Measurements from ENCODE around the gene EMILIN1. TPM values are rescaled to one million over a fixed set of nuclear protein-coding genes. Genes with fewer than 3 reads are reported as not detected.
"Not testable (repeated sequence)": the region's sequence is repeated elsewhere in the genome, so short reads cannot be mapped to it uniquely, and the experiment has no call there.

The EMILIN1 gene
- total and polyA plus RNA-seq, 4 donors = 50.0 to 249 (median 190) TPM

DNA sequence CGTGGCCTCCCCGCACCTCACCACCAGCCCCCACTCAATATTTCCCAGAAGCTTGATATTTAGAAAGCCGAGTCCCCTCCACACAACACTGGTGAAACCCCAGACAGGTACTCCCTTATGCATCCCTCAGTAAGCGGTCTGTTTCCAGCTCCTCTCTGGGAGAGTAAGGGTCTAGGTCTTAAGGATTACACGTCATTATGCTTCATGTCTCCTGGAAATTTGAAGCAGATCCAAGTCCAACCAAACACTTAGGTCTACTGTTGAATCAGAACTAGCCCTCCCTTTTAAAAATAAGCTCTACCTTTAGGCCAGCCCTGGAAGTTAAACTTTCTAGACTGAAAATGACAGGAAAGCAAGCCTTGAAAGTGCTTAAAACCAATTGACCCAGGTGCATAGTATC lies 5.5 kb upstream of the EMILIN1 start:
- intact Hi-C loops (cut with DNase I) = no loop called here
- H3K4me3 ChIP-seq (ENCODE audit: low read length in 2 of 2) = no peak overlapping the region
- WGBS, 2 donors = 25 to 26% methylated on average over 5 of the region's 5 CpGs

GRCh38 chr2:27073782-27074181 lies 4.6 kb upstream of the EMILIN1 start:
- no peaks in the 10 kb centered on the region for H3K4me1 ChIP-seq (ENCODE audit: control insufficient read depth in 1 of 2, insufficient read depth in 2 of 2, low read length in 2 of 2)

More for the DNA sequence above, 5.5 kb upstream of the EMILIN1 start:
- H3K36me3 ChIP-seq (ENCODE audit: control insufficient read depth in 1 of 2, insufficient read depth in 2 of 2, low read length in 1 of 2) = no peaks in the 10 kb centered on the region
- DNase-seq (peak in 1 of 2 donors; percentile 31), ATAC-seq (ENCODE audit: low FRiP score) (no peak)
- no peaks in the 10 kb centered on the region for H3K4me1 ChIP-seq (ENCODE audit: control insufficient read depth in 1 of 2, insufficient read depth in 2 of 2, low read length in 2 of 2)
- H3K9me3 ChIP-seq (ENCODE audit: control insufficient read depth, low read length) = no peaks in the 10 kb centered on the region
- H3K27me3 ChIP-seq (ENCODE audit: control insufficient read depth in 1 of 2, insufficient read depth in 2 of 2, low read length in 1 of 2) = no peaks in the 10 kb centered on the region
- peak overlapping the region; percentile 30 to 83 for H3K27ac ChIP-seq (ENCODE audit: low read depth in 1 of 2, low read length in 2 of 2)

DNA sequence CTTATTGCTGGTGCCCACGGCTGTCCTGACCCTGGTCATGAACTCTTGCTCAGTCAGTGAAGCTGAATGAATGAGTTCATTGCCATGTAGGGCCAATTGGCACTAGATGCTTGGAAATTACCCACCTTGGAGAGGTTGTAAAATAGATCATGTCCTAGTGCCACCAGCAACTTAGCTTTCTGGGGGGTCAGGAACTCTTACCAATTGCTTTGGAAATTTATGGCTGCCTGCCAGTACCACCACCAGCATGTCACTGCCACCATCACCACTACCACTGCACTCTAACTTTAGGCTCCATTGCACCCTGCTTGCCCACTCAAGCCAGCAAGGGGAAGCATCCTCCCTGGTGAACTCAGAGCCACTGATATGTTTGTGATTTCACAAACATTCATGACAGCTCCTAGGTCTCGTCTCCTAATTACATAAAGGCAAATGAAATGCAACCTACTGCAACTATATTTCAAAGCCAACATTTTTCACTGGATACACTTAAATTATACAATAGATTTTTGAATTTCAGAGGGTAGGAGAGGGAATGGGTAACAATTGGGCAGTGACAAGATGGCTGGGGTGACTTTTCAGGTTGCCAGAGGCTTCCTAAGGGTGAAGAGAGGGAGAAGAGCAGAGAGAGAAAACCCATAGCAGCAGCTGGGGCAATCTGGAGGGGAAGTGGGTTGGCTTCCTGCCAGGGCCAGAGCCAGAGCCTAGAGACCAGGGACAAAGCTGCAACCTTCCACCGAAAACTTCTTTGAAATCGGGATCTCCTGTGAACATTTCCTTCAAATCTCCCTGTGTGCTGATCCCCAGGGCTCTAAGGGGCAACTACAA lies 3.5 kb upstream of the EMILIN1 start:
- H3K27me3 ChIP-seq (ENCODE audit: control insufficient read depth in 1 of 2, insufficient read depth in 2 of 2, low read length in 1 of 2) = no peaks in the 10 kb centered on the region
- WGBS, 2 donors = 38 to 54% methylated on average over 4 of the region's 4 CpGs
- intact Hi-C loops (cut with DNase I) = loop anchor here in 1 of 2 donors (5.0 kb wide), 1 partner anchor 33 kb away; no protein-coding TSS in a partner anchor

More at GRCh38 chr2:27073782-27074181, 4.6 kb upstream of the EMILIN1 start:
- Histone ChIP-seq H3K4me3 (ENCODE audit: low read length in 2 of 2) (no peak overlapping the region), H3K27me3 (ENCODE audit: control insufficient read depth in 1 of 2, insufficient read depth in 2 of 2, low read length in 1 of 2) (no peaks in the 10 kb centered on the region), H3K9me3 (ENCODE audit: control insufficient read depth, low read length) (no peaks in the 10 kb centered on the region), H3K36me3 (ENCODE audit: control insufficient read depth in 1 of 2, insufficient read depth in 2 of 2, low read length in 1 of 2) (no peaks in the 10 kb centered on the region), H3K27ac (ENCODE audit: low read depth in 1 of 2, low read length in 2 of 2) (peak overlapping the region in 1 of 2 donors; percentile 49)
- DNase-seq (no peak), ATAC-seq (ENCODE audit: low FRiP score) (no peak)
- WGBS, 2 donors = 5 to 10% methylated on average over 2 of the region's 2 CpGs
- intact Hi-C loops (cut with DNase I) = no loop called here

DNA sequence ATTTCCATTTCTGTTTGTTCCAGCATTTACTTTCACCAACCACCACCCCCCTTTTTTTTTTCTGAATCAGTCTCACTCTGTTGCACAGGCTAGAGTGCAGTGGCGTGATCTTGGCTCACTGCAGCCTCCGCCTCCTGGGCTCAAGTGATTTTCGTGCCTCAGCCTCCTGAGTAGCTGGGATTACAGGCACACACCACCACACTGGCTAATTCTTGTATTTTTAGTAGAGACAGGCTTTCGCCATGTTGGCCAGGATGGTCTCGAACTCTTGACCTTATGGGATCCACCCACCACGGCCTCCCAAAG lies 2.9 kb upstream of the EMILIN1 start:
- ATAC-seq (ENCODE audit: low FRiP score) = not testable (repeated sequence)
- intact Hi-C loops (cut with DNase I) = loop anchor here in 1 of 2 donors (5.0 kb wide), 1 partner anchor 33 kb away; no protein-coding TSS in a partner anchor
- WGBS, 2 donors = 83 to 86% methylated on average over 6 of the region's 6 CpGs

More for the DNA sequence above, 3.5 kb upstream of the EMILIN1 start:
- H3K9me3 ChIP-seq (ENCODE audit: control insufficient read depth, low read length) = no peaks in the 10 kb centered on the region
- no peaks in the 10 kb centered on the region for H3K36me3 ChIP-seq (ENCODE audit: control insufficient read depth in 1 of 2, insufficient read depth in 2 of 2, low read length in 1 of 2)
- no peak overlapping the region for H3K4me3 ChIP-seq (ENCODE audit: low read length in 2 of 2)
- DNase-seq = peak in 1 of 2 donors; percentile 76
- H3K27ac ChIP-seq (ENCODE audit: low read depth in 1 of 2, low read length in 2 of 2) = peak overlapping the region in 1 of 2 donors; percentile 19
- H3K4me1 ChIP-seq (ENCODE audit: control insufficient read depth in 1 of 2, insufficient read depth in 2 of 2, low read length in 2 of 2) = no peaks in the 10 kb centered on the region
- ATAC-seq (ENCODE audit: low FRiP score) = no peak

GRCh38 chr2:27076323-27076722 lies 2.1 kb upstream of the EMILIN1 start:
- no peaks in the 10 kb centered on the region for H3K4me1 ChIP-seq (ENCODE audit: control insufficient read depth in 1 of 2, insufficient read depth in 2 of 2, low read length in 2 of 2)
- no peak for DNase-seq
- H3K36me3 ChIP-seq (ENCODE audit: control insufficient read depth in 1 of 2, insufficient read depth in 2 of 2, low read length in 1 of 2) = no peaks in the 10 kb centered on the region
- no peak overlapping the region for H3K27ac ChIP-seq (ENCODE audit: low read depth in 1 of 2, low read length in 2 of 2)
- intact Hi-C loops (cut with DNase I) = loop anchor here in 1 of 2 donors (5.0 kb wide), 1 partner anchor 34 kb away; no protein-coding TSS in a partner anchor
- no peaks in the 10 kb centered on the region for H3K9me3 ChIP-seq (ENCODE audit: control insufficient read depth, low read length)
- H3K4me3 ChIP-seq (ENCODE audit: low read length in 2 of 2) = no peak overlapping the region
- 83 to 85% methylated on average over 4 of the region's 4 CpGs for WGBS, 2 donors
- H3K27me3 ChIP-seq (ENCODE audit: control insufficient read depth in 1 of 2, insufficient read depth in 2 of 2, low read length in 1 of 2) = no peaks in the 10 kb centered on the region
- ATAC-seq (ENCODE audit: low FRiP score) = no peak

More for the DNA sequence above, 2.9 kb upstream of the EMILIN1 start:
- not testable (repeated sequence) for H3K4me3 ChIP-seq (ENCODE audit: low read length in 2 of 2); H3K27ac ChIP-seq (ENCODE audit: low read depth in 1 of 2, low read length in 2 of 2); DNase-seq; H3K36me3 ChIP-seq (ENCODE audit: control insufficient read depth in 1 of 2, insufficient read depth in 2 of 2, low read length in 1 of 2); H3K9me3 ChIP-seq (ENCODE audit: control insufficient read depth, low read length); H3K27me3 ChIP-seq (ENCODE audit: control insufficient read depth in 1 of 2, insufficient read depth in 2 of 2, low read length in 1 of 2); H3K4me1 ChIP-seq (ENCODE audit: control insufficient read depth in 1 of 2, insufficient read depth in 2 of 2, low read length in 2 of 2)

GRCh38 chr2:27077231-27077630 lies 1.2 kb upstream of the EMILIN1 start:
- Histone ChIP-seq H3K27me3 (ENCODE audit: control insufficient read depth in 1 of 2, insufficient read depth in 2 of 2, low read length in 1 of 2) (no peaks in the 10 kb centered on the region), H3K27ac (ENCODE audit: low read depth in 1 of 2, low read length in 2 of 2) (no peak overlapping the region), H3K4me1 (ENCODE audit: control insufficient read depth in 1 of 2, insufficient read depth in 2 of 2, low read length in 2 of 2) (no peaks in the 10 kb centered on the region), H3K4me3 (ENCODE audit: low read length in 2 of 2) (no peak overlapping the region), H3K9me3 (ENCODE audit: control insufficient read depth, low read length) (no peaks in the 10 kb centered on the region), H3K36me3 (ENCODE audit: control insufficient read depth in 1 of 2, insufficient read depth in 2 of 2, low read length in 1 of 2) (peaks cover 0 to under 1% of the 10 kb centered on the region in 2 donors)
- intact Hi-C loops (cut with DNase I) = loop anchor here in 1 of 2 donors (5.0 kb wide), 1 partner anchor 35 kb away; no protein-coding TSS in a partner anchor
- DNase-seq = no peak
- WGBS, 2 donors = 58 to 63% methylated on average over 7 of the region's 7 CpGs
- ATAC-seq (ENCODE audit: low FRiP score) = no peak

GRCh38 chr2:27079233-27080139 lies 1.1 kb downstream of the EMILIN1 start:
- Histone ChIP-seq H3K4me3 (ENCODE audit: low read length in 2 of 2) (peak overlapping the region; percentile 28 to 77), H3K27ac (ENCODE audit: low read depth in 1 of 2, low read length in 2 of 2) (peak overlapping the region; percentile 3 to 56), H3K36me3 (ENCODE audit: control insufficient read depth in 1 of 2, insufficient read depth in 2 of 2, low read length in 1 of 2) (peaks cover 0 to 2% of the 10 kb centered on the region in 2 donors), H3K9me3 (ENCODE audit: control insufficient read depth, low read length) (no peaks in the 10 kb centered on the region), H3K4me1 (ENCODE audit: control insufficient read depth in 1 of 2, insufficient read depth in 2 of 2, low read length in 2 of 2) (no peaks in the 10 kb centered on the region), H3K27me3 (ENCODE audit: control insufficient read depth in 1 of 2, insufficient read depth in 2 of 2, low read length in 1 of 2) (no peaks in the 10 kb centered on the region)
- ATAC-seq (ENCODE audit: low FRiP score) (no peak), DNase-seq (no peak)
- 6 to 7% methylated on average over 14 of the region's 14 CpGs for WGBS, 2 donors
- intact Hi-C loops (cut with DNase I) = loop anchor here (2.0 to 5.0 kb wide), 3 partner anchors 29 to 47 kb away; partner anchors contain the start of genes TMEM214 (in 2 of the 2) and AGBL5 (in 1 of the 2)

- H3K27ac ChIP-seq (ENCODE audit: low read depth in 1 of 2, low read length in 2 of 2) = peak overlapping the region; percentile 3 to 56
- intact Hi-C loops (cut with DNase I) = loop anchor here (5.0 kb wide), 1 partner anchor 48 kb away; the partner anchor contains the start of gene TMEM214 (in 2 of the 2)
- no peaks in the 10 kb centered on the region for H3K9me3 ChIP-seq (ENCODE audit: control insufficient read depth, low read length)
- peak overlapping the region; percentile 28 to 77 for H3K4me3 ChIP-seq (ENCODE audit: low read length in 2 of 2)
- H3K36me3 ChIP-seq (ENCODE audit: control insufficient read depth in 1 of 2, insufficient read depth in 2 of 2, low read length in 1 of 2) = peaks cover 0 to 2% of the 10 kb centered on the region in 2 donors
- DNase-seq (no peak), ATAC-seq (ENCODE audit: low FRiP score) (no peak)
- WGBS, 2 donors = 3 to 10% methylated on average over 7 of the region's 7 CpGs
- H3K27me3 ChIP-seq (ENCODE audit: control insufficient read depth in 1 of 2, insufficient read depth in 2 of 2, low read length in 1 of 2) = no peaks in the 10 kb centered on the region
- H3K4me1 ChIP-seq (ENCODE audit: control insufficient read depth in 1 of 2, insufficient read depth in 2 of 2, low read length in 2 of 2) = no peaks in the 10 kb centered on the region
Observed at GRCh38 chr2:27080140-27080469, 1.7 kb downstream of the EMILIN1 start.

Data from aorta (tissue), 5 donors.